ENCODE measurements around the gene DDHD1. TPM values are rescaled to one million over a fixed set of nuclear protein-coding genes. Genes with fewer than 3 reads are reported as not detected.

Gene DDHD1
- total and polyA plus RNA-seq, 2 donors from 2014 or later: 2.1 to 11.9 TPM

GRCh38 chr14:53192052-53192760, 39.1 kb upstream of the DDHD1 start:
- H3K4me1 ChIP-seq (ENCODE audit: control insufficient read depth in 2 of 3, insufficient read depth in 2 of 3, low read depth in 1 of 3, low read length in 3 of 3): no peaks in the 10 kb centered on the region
- no peak for TF ChIP-seq CTCF (IDR thresholded peaks at IDR 0.05; ENCODE audit: borderline replicate concordance, extremely low read depth, insufficient read depth)
- FAIRE-seq (no peak), DNase-seq (no peak)
- H3K4me3 ChIP-seq (ENCODE audit: low read length in 3 of 3): no peak overlapping the region
- no peak overlapping the region for H3K9ac ChIP-seq (ENCODE audit: low read length in 3 of 3)
- no peak overlapping the region for H3K27ac ChIP-seq (ENCODE audit: low read depth in 2 of 2, low read length in 2 of 2)
- no peaks in the 10 kb centered on the region for H3K27me3 ChIP-seq (ENCODE audit: control insufficient read depth, insufficient read depth, low read length)
- no peaks in the 10 kb centered on the region for H3K9me3 ChIP-seq (ENCODE audit: control insufficient read depth in 2 of 3, insufficient read depth in 1 of 3, low read length in 3 of 3)
- H3K36me3 ChIP-seq (ENCODE audit: control insufficient read depth in 2 of 3, insufficient read depth in 3 of 3, low read length in 3 of 3): no peaks in the 10 kb centered on the region
- intact Hi-C loops (cut with DNase I): no loop called here

- H3K4me1 ChIP-seq (ENCODE audit: control insufficient read depth in 2 of 3, insufficient read depth in 2 of 3, low read depth in 1 of 3, low read length in 3 of 3): no peaks in the 10 kb centered on the region
- FAIRE-seq: no peak
Measured at GRCh38 chr14:53190938-53191337, 37.8 kb upstream of the DDHD1 start.

GRCh38 chr14:53187921-53188463, 34.9 kb upstream of the DDHD1 start:
- FAIRE-seq (no peak), DNase-seq (no peak)
- Histone ChIP-seq H3K4me3 (ENCODE audit: low read length in 3 of 3) (no peak overlapping the region), H3K27me3 (ENCODE audit: control insufficient read depth, insufficient read depth, low read length) (no peaks in the 10 kb centered on the region), H3K27ac (ENCODE audit: low read depth in 2 of 2, low read length in 2 of 2) (no peak overlapping the region), H3K4me1 (ENCODE audit: control insufficient read depth in 2 of 3, insufficient read depth in 2 of 3, low read depth in 1 of 3, low read length in 3 of 3) (no peaks in the 10 kb centered on the region), H3K9ac (ENCODE audit: low read length in 3 of 3) (no peak overlapping the region), H3K36me3 (ENCODE audit: control insufficient read depth in 2 of 3, insufficient read depth in 3 of 3, low read length in 3 of 3) (no peaks in the 10 kb centered on the region), H3K9me3 (ENCODE audit: control insufficient read depth in 2 of 3, insufficient read depth in 1 of 3, low read length in 3 of 3) (no peaks in the 10 kb centered on the region)
- TF ChIP-seq CTCF (IDR thresholded peaks at IDR 0.05; ENCODE audit: borderline replicate concordance, extremely low read depth, insufficient read depth): no peak
- intact Hi-C loops (cut with DNase I): no loop called here

More at GRCh38 chr14:53190938-53191337, 37.8 kb upstream of the DDHD1 start:
- intact Hi-C loops (cut with DNase I): no loop called here
- Histone ChIP-seq H3K36me3 (ENCODE audit: control insufficient read depth in 2 of 3, insufficient read depth in 3 of 3, low read length in 3 of 3) (no peaks in the 10 kb centered on the region), H3K27me3 (ENCODE audit: control insufficient read depth, insufficient read depth, low read length) (no peaks in the 10 kb centered on the region), H3K4me3 (ENCODE audit: low read length in 3 of 3) (no peak overlapping the region), H3K27ac (ENCODE audit: low read depth in 2 of 2, low read length in 2 of 2) (no peak overlapping the region), H3K9ac (ENCODE audit: low read length in 3 of 3) (no peak overlapping the region), H3K9me3 (ENCODE audit: control insufficient read depth in 2 of 3, insufficient read depth in 1 of 3, low read length in 3 of 3) (no peaks in the 10 kb centered on the region)
- no peak for DNase-seq
- TF ChIP-seq CTCF (IDR thresholded peaks at IDR 0.05; ENCODE audit: borderline replicate concordance, extremely low read depth, insufficient read depth): no peak
